ENCODE measurements around the gene ARHGAP31.

DNA sequence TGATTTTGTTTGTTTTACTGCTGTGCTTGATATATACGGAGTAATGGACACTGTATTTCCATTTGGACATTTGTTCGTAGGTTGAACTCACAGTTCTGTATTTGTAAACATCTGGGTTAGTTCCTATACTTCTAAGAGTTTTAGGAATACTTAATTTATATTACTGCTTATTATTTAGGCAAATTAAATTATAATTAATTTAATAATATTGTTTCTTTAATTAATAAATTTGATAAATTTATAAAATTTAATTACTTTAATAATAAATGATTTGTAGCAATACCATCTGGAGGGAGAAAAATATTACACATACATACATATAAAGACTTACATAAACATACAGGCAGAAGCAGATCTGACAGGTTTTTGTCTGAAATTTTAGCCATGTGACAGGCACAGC is 39.0 kb upstream of the ARHGAP31 start:
- TF ChIP-seq, protein P1, sequence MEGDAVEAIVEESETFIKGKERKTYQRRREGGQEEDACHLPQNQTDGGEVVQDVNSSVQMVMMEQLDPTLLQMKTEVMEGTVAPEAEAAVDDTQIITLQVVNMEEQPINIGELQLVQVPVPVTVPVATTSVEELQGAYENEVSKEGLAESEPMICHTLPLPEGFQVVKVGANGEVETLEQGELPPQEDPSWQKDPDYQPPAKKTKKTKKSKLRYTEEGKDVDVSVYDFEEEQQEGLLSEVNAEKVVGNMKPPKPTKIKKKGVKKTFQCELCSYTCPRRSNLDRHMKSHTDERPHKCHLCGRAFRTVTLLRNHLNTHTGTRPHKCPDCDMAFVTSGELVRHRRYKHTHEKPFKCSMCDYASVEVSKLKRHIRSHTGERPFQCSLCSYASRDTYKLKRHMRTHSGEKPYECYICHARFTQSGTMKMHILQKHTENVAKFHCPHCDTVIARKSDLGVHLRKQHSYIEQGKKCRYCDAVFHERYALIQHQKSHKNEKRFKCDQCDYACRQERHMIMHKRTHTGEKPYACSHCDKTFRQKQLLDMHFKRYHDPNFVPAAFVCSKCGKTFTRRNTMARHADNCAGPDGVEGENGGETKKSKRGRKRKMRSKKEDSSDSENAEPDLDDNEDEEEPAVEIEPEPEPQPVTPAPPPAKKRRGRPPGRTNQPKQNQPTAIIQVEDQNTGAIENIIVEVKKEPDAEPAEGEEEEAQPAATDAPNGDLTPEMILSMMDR (IDR thresholded peaks at IDR 0.05): no peak
- TF ChIP-seq POLR2A (IDR thresholded peaks at IDR 0.05) (no peak), EP300 (IDR thresholded peaks at IDR 0.05) (no peak)

All from tibial nerve (tissue), 4 donors.